ENCODE measurements around the gene RGS7. TPM values are rescaled to one million over a fixed set of nuclear protein-coding genes. Genes with fewer than 3 reads are reported as not detected.

RGS7 gene
- total RNA-seq, 2 donors from 2014 or later: not detected

GRCh38 chr1:241275981-241276380, 81.0 kb downstream of the RGS7 start:
- Mint-ChIP-seq H3K36me3 (peaks cover 14% of the 10 kb centered on the region), H3K27ac (no peak overlapping the region), H3K4me3 (no peak overlapping the region), H3K27me3 (no peaks in the 10 kb centered on the region), H3K4me1 (ENCODE audit: low read depth in 2 of 2) (no peaks in the 10 kb centered on the region), H3K9me3 (peaks cover 21% of the 10 kb centered on the region)
- no peak for ATAC-seq
- no peak for DNase-seq (ENCODE audit: low spot score)

DNA sequence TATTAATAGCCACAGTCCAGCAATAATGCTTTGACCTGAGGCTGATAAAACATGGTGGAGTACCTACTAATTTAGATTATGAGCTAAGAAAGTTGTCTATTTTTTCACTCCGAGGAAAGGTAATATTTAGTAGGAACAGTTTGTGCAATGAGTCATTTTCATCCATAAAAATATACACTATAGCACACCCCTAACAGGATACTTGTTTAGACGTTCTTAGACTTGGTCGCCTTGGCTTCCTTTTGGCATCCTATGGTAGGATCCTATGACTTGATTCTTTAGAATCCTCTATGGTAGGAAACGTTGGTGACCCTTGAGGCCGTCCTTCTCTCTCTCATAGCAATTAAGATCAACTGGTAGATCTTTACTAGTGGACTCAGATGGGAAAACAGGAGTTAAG, 81.8 kb downstream of the RGS7 start:
- no peak for ATAC-seq
- H3K9me3 Mint-ChIP-seq: peaks cover 21% of the 10 kb centered on the region
- no peak overlapping the region for H3K4me3 Mint-ChIP-seq

GRCh38 chr1:241274693-241275092, 82.3 kb downstream of the RGS7 start:
- H3K36me3 Mint-ChIP-seq: peaks cover 14% of the 10 kb centered on the region
- DNase-seq (ENCODE audit: low spot score) (no peak), ATAC-seq (no peak)
- H3K9me3 Mint-ChIP-seq: peaks cover 21% of the 10 kb centered on the region
- no peak overlapping the region for H3K4me3 Mint-ChIP-seq
- H3K27ac Mint-ChIP-seq: no peak overlapping the region
- no peaks in the 10 kb centered on the region for H3K4me1 Mint-ChIP-seq (ENCODE audit: low read depth in 2 of 2)
- H3K27me3 Mint-ChIP-seq: no peaks in the 10 kb centered on the region

More for the DNA sequence above, 81.8 kb downstream of the RGS7 start:
- no peaks in the 10 kb centered on the region for H3K4me1 Mint-ChIP-seq (ENCODE audit: low read depth in 2 of 2)
- DNase-seq (ENCODE audit: low spot score): no peak
- peaks cover 14% of the 10 kb centered on the region for H3K36me3 Mint-ChIP-seq
- H3K27me3 Mint-ChIP-seq: no peaks in the 10 kb centered on the region
- H3K27ac Mint-ChIP-seq: no peak overlapping the region

DNA sequence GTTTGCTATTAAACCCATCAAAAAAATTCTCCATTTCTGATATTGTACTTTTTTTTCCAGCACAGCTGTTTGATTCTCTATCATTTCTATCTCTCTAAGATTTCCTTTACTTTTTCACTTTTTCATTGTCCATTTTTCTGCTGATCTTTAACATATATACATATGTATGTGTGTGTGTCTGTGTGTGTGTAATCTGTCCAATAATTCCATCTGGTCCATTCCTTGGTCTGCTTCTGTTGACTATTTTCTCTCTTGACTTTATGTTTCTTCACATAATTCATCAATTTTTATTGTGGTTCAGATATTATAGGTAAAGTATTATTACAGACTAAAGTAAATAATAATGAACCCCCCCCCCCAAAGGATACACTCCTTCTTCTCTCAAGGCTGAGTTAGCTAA, 84.2 kb downstream of the RGS7 start:
- H3K4me3 Mint-ChIP-seq: no peak overlapping the region

DNA sequence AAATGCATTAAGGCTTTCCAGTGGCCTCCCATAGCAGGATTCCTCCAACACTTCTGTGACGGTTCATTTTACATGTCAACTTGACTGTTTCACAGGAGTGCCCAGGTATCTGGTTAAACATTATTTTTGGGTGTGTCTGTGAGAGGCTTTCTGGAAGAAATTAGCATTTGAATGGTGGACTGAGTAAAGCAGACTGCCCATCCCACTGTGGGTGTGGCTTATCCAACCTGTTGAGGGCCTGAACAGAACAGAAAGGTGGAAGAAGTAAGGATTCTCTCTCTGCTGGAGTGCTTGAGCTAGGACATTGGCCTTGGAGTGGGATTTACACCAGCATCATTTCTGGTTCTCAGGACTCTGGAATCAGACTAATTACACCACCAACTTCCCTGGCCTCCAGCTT, 85.6 kb downstream of the RGS7 start:
- Mint-ChIP-seq H3K9me3 (peaks cover 11% of the 10 kb centered on the region), H3K27me3 (no peaks in the 10 kb centered on the region), H3K36me3 (peaks cover 14% of the 10 kb centered on the region), H3K27ac (no peak overlapping the region), H3K4me3 (no peak overlapping the region), H3K4me1 (ENCODE audit: low read depth in 2 of 2) (no peaks in the 10 kb centered on the region)
- DNase-seq (ENCODE audit: low spot score): no peak
- no peak for ATAC-seq

More for the DNA sequence above, 84.2 kb downstream of the RGS7 start:
- Mint-ChIP-seq H3K36me3 (peaks cover 14% of the 10 kb centered on the region), H3K4me1 (ENCODE audit: low read depth in 2 of 2) (no peaks in the 10 kb centered on the region), H3K27me3 (no peaks in the 10 kb centered on the region), H3K27ac (no peak overlapping the region), H3K9me3 (peaks cover 11% of the 10 kb centered on the region)
- ATAC-seq (no peak), DNase-seq (ENCODE audit: low spot score) (no peak)

GRCh38 chr1:241270016-241270415, 87.0 kb downstream of the RGS7 start:
- Mint-ChIP-seq H3K27ac (no peak overlapping the region), H3K4me3 (no peak overlapping the region), H3K27me3 (no peaks in the 10 kb centered on the region), H3K4me1 (ENCODE audit: low read depth in 2 of 2) (no peaks in the 10 kb centered on the region), H3K9me3 (peaks cover 16% of the 10 kb centered on the region), H3K36me3 (peaks cover 14% of the 10 kb centered on the region)
- DNase-seq (ENCODE audit: low spot score): no peak
- no peak for ATAC-seq

DNA sequence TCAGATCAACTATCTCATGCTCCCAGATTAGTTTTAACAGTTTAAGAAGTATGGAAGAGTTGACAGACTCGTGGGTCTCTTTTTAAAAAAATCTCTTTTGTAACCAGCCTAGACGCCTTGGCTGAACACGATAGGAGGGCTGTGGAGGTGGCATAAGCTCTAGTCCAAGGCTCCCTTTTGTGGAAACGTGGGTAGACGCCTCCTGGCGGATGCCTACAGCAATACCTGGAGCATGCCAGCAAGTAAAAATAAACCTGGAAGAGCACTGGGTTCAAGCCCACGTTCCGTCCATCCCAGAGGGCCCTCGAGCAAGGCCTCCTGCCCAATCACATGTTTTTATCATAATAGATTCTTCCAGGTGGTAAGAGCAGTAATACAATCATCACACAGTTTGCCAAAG, 87.9 kb downstream of the RGS7 start:
- no peak for DNase-seq (ENCODE audit: low spot score)
- H3K27ac Mint-ChIP-seq: no peak overlapping the region

DNA sequence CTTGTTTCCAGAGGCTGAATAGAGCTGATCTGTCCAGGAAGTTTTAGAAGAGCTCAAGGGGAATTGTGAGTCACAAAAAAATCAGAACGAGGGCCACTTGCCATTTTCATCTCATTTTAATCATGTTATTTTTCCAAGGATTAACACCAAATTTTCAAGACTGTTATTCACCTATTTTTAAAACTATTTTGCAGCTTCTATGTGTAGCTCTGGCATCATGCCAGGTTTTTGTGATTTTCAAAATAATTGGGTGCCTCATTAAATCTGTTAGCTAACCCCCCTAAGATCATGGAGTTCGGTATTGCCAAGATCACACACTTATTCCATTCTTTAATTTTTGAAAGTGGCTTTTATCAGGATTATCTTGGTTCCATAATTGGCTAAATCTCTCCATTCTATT, 90.9 kb downstream of the RGS7 start:
- DNase-seq (ENCODE audit: low spot score) (no peak), ATAC-seq (no peak)
- Mint-ChIP-seq H3K4me1 (ENCODE audit: low read depth in 2 of 2) (no peaks in the 10 kb centered on the region), H3K27ac (no peak overlapping the region), H3K9me3 (peaks cover 5% of the 10 kb centered on the region), H3K27me3 (no peaks in the 10 kb centered on the region), H3K36me3 (no peaks in the 10 kb centered on the region), H3K4me3 (no peak overlapping the region)

More for the DNA sequence above, 87.9 kb downstream of the RGS7 start:
- ATAC-seq: no peak
- Mint-ChIP-seq H3K36me3 (peaks cover 14% of the 10 kb centered on the region), H3K4me1 (ENCODE audit: low read depth in 2 of 2) (no peaks in the 10 kb centered on the region), H3K4me3 (no peak overlapping the region), H3K9me3 (peaks cover 16% of the 10 kb centered on the region), H3K27me3 (no peaks in the 10 kb centered on the region)

- peaks cover 5% of the 10 kb centered on the region for H3K9me3 Mint-ChIP-seq
- no peaks in the 10 kb centered on the region for H3K36me3 Mint-ChIP-seq
- no peaks in the 10 kb centered on the region for H3K27me3 Mint-ChIP-seq
- H3K4me3 Mint-ChIP-seq: no peak overlapping the region
- ATAC-seq (no peak), DNase-seq (ENCODE audit: low spot score) (no peak)
- H3K27ac Mint-ChIP-seq: no peak overlapping the region
- no peaks in the 10 kb centered on the region for H3K4me1 Mint-ChIP-seq (ENCODE audit: low read depth in 2 of 2)
These were observed 91.6 kb downstream of the RGS7 start for GRCh38 chr1:241265428-241265827.

DNA sequence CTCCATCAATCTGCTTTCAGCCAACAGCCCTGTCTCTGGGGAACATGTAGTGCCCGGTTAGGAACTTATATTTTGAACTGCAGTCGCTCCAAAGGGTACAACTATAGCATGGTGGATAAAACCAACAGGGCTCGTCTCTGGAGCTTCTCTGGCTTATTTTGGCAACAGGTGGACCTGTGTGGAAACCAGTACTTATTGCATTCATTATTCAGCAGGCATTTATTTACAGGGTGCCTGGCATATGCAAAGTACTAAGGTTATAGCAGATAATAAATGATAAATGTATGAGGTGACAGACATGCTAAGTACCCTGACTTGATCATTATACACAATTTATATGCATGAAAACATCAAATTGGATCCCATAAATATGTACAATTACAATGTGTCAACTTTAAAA, 93.7 kb downstream of the RGS7 start:
- H3K27ac Mint-ChIP-seq: no peak overlapping the region
- H3K36me3 Mint-ChIP-seq: no peaks in the 10 kb centered on the region
- H3K27me3 Mint-ChIP-seq: no peaks in the 10 kb centered on the region
- ATAC-seq (no peak), DNase-seq (ENCODE audit: low spot score) (no peak)
- no peaks in the 10 kb centered on the region for H3K4me1 Mint-ChIP-seq (ENCODE audit: low read depth in 2 of 2)
- no peak overlapping the region for H3K4me3 Mint-ChIP-seq
- H3K9me3 Mint-ChIP-seq: peaks cover 8% of the 10 kb centered on the region

- Mint-ChIP-seq H3K27ac (no peak overlapping the region), H3K4me3 (no peak overlapping the region), H3K9me3 (peaks cover 7% of the 10 kb centered on the region), H3K27me3 (no peaks in the 10 kb centered on the region), H3K4me1 (ENCODE audit: low read depth in 2 of 2) (no peaks in the 10 kb centered on the region), H3K36me3 (no peaks in the 10 kb centered on the region)
- ATAC-seq: no peak
- DNase-seq (ENCODE audit: low spot score): no peak
These were observed 103.5 kb downstream of the RGS7 start for GRCh38 chr1:241253471-241253870.

DNA sequence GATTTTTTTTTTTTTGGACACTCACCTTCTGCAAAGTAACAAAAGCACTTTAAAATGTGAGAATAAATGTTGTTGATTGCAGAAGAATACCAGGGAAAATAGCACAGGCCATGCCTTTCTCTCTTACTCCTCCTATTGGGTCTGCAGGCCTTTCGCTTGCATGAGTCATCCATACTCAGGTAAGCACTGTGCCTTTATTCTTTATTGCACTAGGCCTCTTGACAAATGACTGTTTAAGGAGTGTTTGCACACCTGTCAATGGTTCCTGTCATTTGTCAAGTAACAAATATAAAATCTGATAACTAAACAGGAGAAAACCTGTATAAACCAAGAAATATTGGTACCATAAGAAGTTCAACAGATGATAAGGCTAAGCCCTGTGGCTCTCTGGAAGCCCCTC, 106.5 kb downstream of the RGS7 start:
- no peaks in the 10 kb centered on the region for H3K27me3 Mint-ChIP-seq
- ATAC-seq: no peak

GRCh38 chr1:241240069-241240468, 116.9 kb downstream of the RGS7 start:
- H3K4me3 Mint-ChIP-seq: no peak overlapping the region
- H3K9me3 Mint-ChIP-seq: peaks cover 13% of the 10 kb centered on the region
- no peaks in the 10 kb centered on the region for H3K4me1 Mint-ChIP-seq (ENCODE audit: low read depth in 2 of 2)
- no peaks in the 10 kb centered on the region for H3K27me3 Mint-ChIP-seq
- no peak for DNase-seq (ENCODE audit: low spot score)
- H3K36me3 Mint-ChIP-seq: no peaks in the 10 kb centered on the region
- ATAC-seq: no peak
- H3K27ac Mint-ChIP-seq: no peak overlapping the region

More for the DNA sequence above, 106.5 kb downstream of the RGS7 start:
- Mint-ChIP-seq H3K36me3 (no peaks in the 10 kb centered on the region), H3K4me1 (ENCODE audit: low read depth in 2 of 2) (no peaks in the 10 kb centered on the region), H3K9me3 (peaks cover 11% of the 10 kb centered on the region), H3K27ac (no peak overlapping the region), H3K4me3 (no peak overlapping the region)
- no peak for DNase-seq (ENCODE audit: low spot score)

GRCh38 chr1:241237873-241238272, 119.1 kb downstream of the RGS7 start:
- Mint-ChIP-seq H3K27ac (no peak overlapping the region), H3K27me3 (no peaks in the 10 kb centered on the region), H3K4me3 (no peak overlapping the region), H3K9me3 (peaks cover 13% of the 10 kb centered on the region), H3K4me1 (ENCODE audit: low read depth in 2 of 2) (no peaks in the 10 kb centered on the region), H3K36me3 (no peaks in the 10 kb centered on the region)
- ATAC-seq: no peak
- DNase-seq (ENCODE audit: low spot score): no peak

- DNase-seq (ENCODE audit: low spot score): no peak
- H3K36me3 Mint-ChIP-seq: no peaks in the 10 kb centered on the region
These were observed 121.6 kb downstream of the RGS7 start for GRCh38 chr1:241235256-241235897.

More at GRCh38 chr1:241235256-241235897, 121.6 kb downstream of the RGS7 start:
- no peak for ATAC-seq
- Mint-ChIP-seq H3K4me3 (no peak overlapping the region), H3K9me3 (peaks cover 15% of the 10 kb centered on the region), H3K27me3 (no peaks in the 10 kb centered on the region), H3K27ac (no peak overlapping the region), H3K4me1 (ENCODE audit: low read depth in 2 of 2) (no peaks in the 10 kb centered on the region)

Measured in natural killer cell treated with Interleukin-12 subunit alpha and Interleukin-12 subunit beta and Interleukin-15 and Interleukin-18, amount 100 ng/mL, for 72 hours (primary cell).